Measurements from ENCODE around the gene KBTBD6.

- no peak for TF ChIP-seq POLR2AphosphoS5 (IDR thresholded peaks at IDR 0.05)
- TF ChIP-seq CTCF (IDR thresholded peaks at IDR 0.05), result no peak
- no peak for TF ChIP-seq POLR2A (IDR thresholded peaks at IDR 0.05)
- no peak for TF ChIP-seq EP300 (IDR thresholded peaks at IDR 0.05)
Measured at GRCh38 chr13:41111454-41111853, 21.1 kb downstream of the KBTBD6 start.
